ENCODE data around the gene FOCAD.

FOCAD gene

GRCh38 chr9:20681467-20681866, 2.6 kb upstream of the FOCAD start:
- DNase-seq = no peak

- peak; percentile 8 for DNase-seq
Measured at GRCh38 chr9:20683351-20684034, 566 bp upstream of the FOCAD start.

- no peak for DNase-seq
Measured at GRCh38 chr9:20684875-20685696, 1.0 kb downstream of the FOCAD start.

GRCh38 chr9:20685769-20686168, 1.7 kb downstream of the FOCAD start:
- DNase-seq = no peak

- no peak for DNase-seq
Measured at GRCh38 chr9:20689833-20690232, 5.8 kb downstream of the FOCAD start.

- no peak for DNase-seq
Measured at GRCh38 chr9:20692554-20692953, 8.5 kb downstream of the FOCAD start.

GRCh38 chr9:20693068-20693467, 9.0 kb downstream of the FOCAD start:
- DNase-seq = no peak

GRCh38 chr9:20694248-20694647, 10.2 kb downstream of the FOCAD start:
- DNase-seq = no peak

GRCh38 chr9:20697021-20697719, 13.1 kb downstream of the FOCAD start:
- DNase-seq = no peak

GRCh38 chr9:20698782-20699181, 14.7 kb downstream of the FOCAD start:
- no peak for DNase-seq

GRCh38 chr9:20701060-20701459, 17.0 kb downstream of the FOCAD start:
- DNase-seq = peak; percentile 60

- DNase-seq = no peak
Measured at GRCh38 chr9:20702570-20702969, 18.5 kb downstream of the FOCAD start.

- DNase-seq = no peak
Measured at GRCh38 chr9:20703146-20703545, 19.1 kb downstream of the FOCAD start.

GRCh38 chr9:20707708-20708107, 23.6 kb downstream of the FOCAD start:
- no peak for DNase-seq

- DNase-seq = no peak
Measured at GRCh38 chr9:20713172-20713571, 29.1 kb downstream of the FOCAD start.

- DNase-seq = no peak
Measured at GRCh38 chr9:20714442-20715415, 30.7 kb downstream of the FOCAD start.

GRCh38 chr9:20722221-20722620, 38.2 kb downstream of the FOCAD start:
- no peak for DNase-seq

GRCh38 chr9:20725675-20726074, 41.6 kb downstream of the FOCAD start:
- no peak for DNase-seq

- DNase-seq = no peak
Measured at GRCh38 chr9:20726144-20726543, 42.1 kb downstream of the FOCAD start.

- no peak for DNase-seq
Measured at GRCh38 chr9:20728493-20729220, 44.6 kb downstream of the FOCAD start.

GRCh38 chr9:20729523-20729922, 45.5 kb downstream of the FOCAD start:
- no peak for DNase-seq

GRCh38 chr9:20732118-20732517, 48.1 kb downstream of the FOCAD start:
- no peak for DNase-seq
